Measurements from ENCODE around the gene TMEM259.

TMEM259 gene

GRCh38 chr19:971795-972194 is 49.1 kb downstream of the TMEM259 start:
- peaks cover 8% of the 10 kb centered on the region for H3K9me3 ChIP-seq (ENCODE audit: control insufficient read depth, low read length)
- H2AK5ac ChIP-seq (ENCODE audit: low read length, severe bottlenecking) = no peak overlapping the region
- H3K4ac ChIP-seq (ENCODE audit: low read depth in 1 of 2, low read length in 2 of 2) = no peak overlapping the region
- peaks cover 48 to 88% of the 10 kb centered on the region in 2 experiments for H3K36me3 ChIP-seq (ENCODE audit: control insufficient read depth in 1 of 2, insufficient read depth in 2 of 2, low read depth in 1 of 2, low read length in 2 of 2)
- H3K23ac ChIP-seq (ENCODE audit: low read length in 2 of 2) = no peak overlapping the region
- no peak overlapping the region for H3K4me2 ChIP-seq (ENCODE audit: low read length, poor library complexity, severe bottlenecking)
- H2BK120ac ChIP-seq (ENCODE audit: low read depth, low read length) = no peak overlapping the region
- H2BK15ac ChIP-seq (ENCODE audit: low read depth, poor library complexity, severe bottlenecking) = no peak overlapping the region
- no peak overlapping the region for H2BK5ac ChIP-seq (ENCODE audit: low read depth, low read length, poor library complexity, severe bottlenecking)
- peaks cover 18% of the 10 kb centered on the region for H3K79me1 ChIP-seq (replicated peaks; ENCODE audit: low read length, poor library complexity, severe bottlenecking)
- DNase-seq = no peak
- no peak overlapping the region for H3K14ac ChIP-seq (ENCODE audit: low read length in 2 of 2)
- peak overlapping the region; percentile 5 for H4K8ac ChIP-seq (ENCODE audit: low read length)
- no peak overlapping the region for H2AFZ ChIP-seq (ENCODE audit: low read depth, low read length)
- H3K27ac ChIP-seq (ENCODE audit: low read length, poor library complexity, severe bottlenecking) = no peak overlapping the region
- no peak overlapping the region for H3K4me3 ChIP-seq (ENCODE audit: insufficient read depth in 1 of 2, low read depth in 1 of 2, low read length in 2 of 2)
- no peak overlapping the region for H4K91ac ChIP-seq (ENCODE audit: low read length)
- H3K18ac ChIP-seq (ENCODE audit: low read depth in 1 of 2, low read length in 2 of 2) = no peak overlapping the region
- no peak overlapping the region for H2BK12ac ChIP-seq (ENCODE audit: low read length in 2 of 2)
- 95% methylated on average over 15 of the region's 24 CpGs for WGBS
- no peaks in the 10 kb centered on the region for H3K27me3 ChIP-seq (ENCODE audit: control insufficient read depth in 1 of 2, insufficient read depth in 1 of 2, low read length in 2 of 2)
- H3K9ac ChIP-seq (ENCODE audit: low read length) = no peak overlapping the region
- H3K4me1 ChIP-seq (ENCODE audit: control insufficient read depth, insufficient read depth, low read depth, low read length) = peaks cover 6% of the 10 kb centered on the region

DNA sequence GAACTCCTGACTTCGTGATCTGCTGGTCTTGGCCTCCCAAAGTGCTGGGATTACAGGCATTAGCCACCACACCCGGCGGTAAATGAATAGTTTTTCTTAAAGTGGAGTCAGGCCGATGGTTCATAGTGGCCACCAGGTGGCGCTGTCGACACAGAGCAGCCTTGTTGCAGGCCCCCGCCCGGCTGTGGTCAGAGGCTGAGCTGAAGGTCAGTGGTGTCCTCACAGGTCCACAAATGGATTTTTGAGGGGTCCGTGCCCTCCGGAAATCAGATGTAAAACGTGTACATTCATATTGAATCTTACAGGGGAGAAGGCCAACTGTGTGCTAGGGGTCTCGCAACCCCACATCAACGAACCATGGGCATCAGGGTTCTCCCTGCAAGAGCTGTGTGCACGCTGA is 50.2 kb downstream of the TMEM259 start:
- peaks cover 20% of the 10 kb centered on the region for H3K79me1 ChIP-seq (replicated peaks; ENCODE audit: low read length, poor library complexity, severe bottlenecking)
- no peak overlapping the region for H3K9ac ChIP-seq (ENCODE audit: low read length)
- no peak overlapping the region for H3K23ac ChIP-seq (ENCODE audit: low read length in 2 of 2)
- no peak overlapping the region for H3K14ac ChIP-seq (ENCODE audit: low read length in 2 of 2)
- no peak overlapping the region for H3K4me2 ChIP-seq (ENCODE audit: low read length, poor library complexity, severe bottlenecking)
- H2AFZ ChIP-seq (ENCODE audit: low read depth, low read length) = no peak overlapping the region
- H2BK12ac ChIP-seq (ENCODE audit: low read length in 2 of 2) = no peak overlapping the region
- H2BK5ac ChIP-seq (ENCODE audit: low read depth, low read length, poor library complexity, severe bottlenecking) = no peak overlapping the region
- H3K4ac ChIP-seq (ENCODE audit: low read depth in 1 of 2, low read length in 2 of 2) = no peak overlapping the region
- no peaks in the 10 kb centered on the region for H3K27me3 ChIP-seq (ENCODE audit: control insufficient read depth in 1 of 2, insufficient read depth in 1 of 2, low read length in 2 of 2)
- H3K36me3 ChIP-seq (ENCODE audit: control insufficient read depth in 1 of 2, insufficient read depth in 2 of 2, low read depth in 1 of 2, low read length in 2 of 2) = peaks cover 53 to 88% of the 10 kb centered on the region in 2 experiments
- no peak overlapping the region for H2BK15ac ChIP-seq (ENCODE audit: low read depth, poor library complexity, severe bottlenecking)
- no peak overlapping the region for H2AK5ac ChIP-seq (ENCODE audit: low read length, severe bottlenecking)
- peaks cover 5% of the 10 kb centered on the region for H3K4me1 ChIP-seq (ENCODE audit: control insufficient read depth, insufficient read depth, low read depth, low read length)
- H4K8ac ChIP-seq (ENCODE audit: low read length) = peak overlapping the region; percentile 19
- no peak overlapping the region for H4K91ac ChIP-seq (ENCODE audit: low read length)
- H3K4me3 ChIP-seq (ENCODE audit: insufficient read depth in 1 of 2, low read depth in 1 of 2, low read length in 2 of 2) = no peak overlapping the region
- no peak overlapping the region for H3K18ac ChIP-seq (ENCODE audit: low read depth in 1 of 2, low read length in 2 of 2)
- no peak overlapping the region for H2BK120ac ChIP-seq (ENCODE audit: low read depth, low read length)
- no peak overlapping the region for H3K27ac ChIP-seq (ENCODE audit: low read length, poor library complexity, severe bottlenecking)
- WGBS = 85% methylated on average over 14 of the region's 14 CpGs
- peaks cover 8% of the 10 kb centered on the region for H3K9me3 ChIP-seq (ENCODE audit: control insufficient read depth, low read length)
- DNase-seq = peak; percentile 17

GRCh38 chr19:966485-967088 is 54.3 kb downstream of the TMEM259 start:
- H3K4ac ChIP-seq (ENCODE audit: low read depth in 1 of 2, low read length in 2 of 2) = no peak overlapping the region
- WGBS = 95% methylated on average over 16 of the region's 17 CpGs
- DNase-seq = no peak
- no peak overlapping the region for H3K9ac ChIP-seq (ENCODE audit: low read length)
- H2BK15ac ChIP-seq (ENCODE audit: low read depth, poor library complexity, severe bottlenecking) = peak overlapping the region; percentile 62
- no peak overlapping the region for H2AK5ac ChIP-seq (ENCODE audit: low read length, severe bottlenecking)
- no peak overlapping the region for H2BK120ac ChIP-seq (ENCODE audit: low read depth, low read length)
- H3K36me3 ChIP-seq (ENCODE audit: control insufficient read depth in 1 of 2, insufficient read depth in 2 of 2, low read depth in 1 of 2, low read length in 2 of 2) = peaks cover 70 to 90% of the 10 kb centered on the region in 2 experiments
- H4K8ac ChIP-seq (ENCODE audit: low read length) = no peak overlapping the region
- no peak overlapping the region for H4K91ac ChIP-seq (ENCODE audit: low read length)
- H2BK12ac ChIP-seq (ENCODE audit: low read length in 2 of 2) = no peak overlapping the region
- no peak overlapping the region for H3K27ac ChIP-seq (ENCODE audit: low read length, poor library complexity, severe bottlenecking)
- peaks cover 23% of the 10 kb centered on the region for H3K79me1 ChIP-seq (replicated peaks; ENCODE audit: low read length, poor library complexity, severe bottlenecking)
- no peak overlapping the region for H3K14ac ChIP-seq (ENCODE audit: low read length in 2 of 2)
- H3K23ac ChIP-seq (ENCODE audit: low read length in 2 of 2) = no peak overlapping the region
- H3K18ac ChIP-seq (ENCODE audit: low read depth in 1 of 2, low read length in 2 of 2) = no peak overlapping the region
- peaks cover 8% of the 10 kb centered on the region for H3K9me3 ChIP-seq (ENCODE audit: control insufficient read depth, low read length)
- H2BK5ac ChIP-seq (ENCODE audit: low read depth, low read length, poor library complexity, severe bottlenecking) = no peak overlapping the region
- no peak overlapping the region for H3K4me2 ChIP-seq (ENCODE audit: low read length, poor library complexity, severe bottlenecking)
- no peaks in the 10 kb centered on the region for H3K27me3 ChIP-seq (ENCODE audit: control insufficient read depth in 1 of 2, insufficient read depth in 1 of 2, low read length in 2 of 2)
- H3K4me1 ChIP-seq (ENCODE audit: control insufficient read depth, insufficient read depth, low read depth, low read length) = peaks cover 30% of the 10 kb centered on the region
- H3K4me3 ChIP-seq (ENCODE audit: insufficient read depth in 1 of 2, low read depth in 1 of 2, low read length in 2 of 2) = no peak overlapping the region
- H2AFZ ChIP-seq (ENCODE audit: low read depth, low read length) = no peak overlapping the region

GRCh38 chr19:964761-965694 is 55.9 kb downstream of the TMEM259 start:
- Histone ChIP-seq H3K4me1 (ENCODE audit: control insufficient read depth, insufficient read depth, low read depth, low read length) (peaks cover 43% of the 10 kb centered on the region), H2BK5ac (ENCODE audit: low read depth, low read length, poor library complexity, severe bottlenecking) (peak overlapping the region; percentile 10), H3K4ac (ENCODE audit: low read depth in 1 of 2, low read length in 2 of 2) (no peak overlapping the region), H3K9me3 (ENCODE audit: control insufficient read depth, low read length) (no peaks in the 10 kb centered on the region), H2BK120ac (ENCODE audit: low read depth, low read length) (no peak overlapping the region), H2AK5ac (ENCODE audit: low read length, severe bottlenecking) (no peak overlapping the region), H3K79me1 (replicated peaks; ENCODE audit: low read length, poor library complexity, severe bottlenecking) (peaks cover 26% of the 10 kb centered on the region), H4K91ac (ENCODE audit: low read length) (no peak overlapping the region), H2AFZ (ENCODE audit: low read depth, low read length) (no peak overlapping the region), H3K9ac (ENCODE audit: low read length) (no peak overlapping the region), H2BK15ac (ENCODE audit: low read depth, poor library complexity, severe bottlenecking) (no peak overlapping the region), H2BK12ac (ENCODE audit: low read length in 2 of 2) (peak overlapping the region in 1 of 2 experiments; percentile 54), H3K4me3 (ENCODE audit: insufficient read depth in 1 of 2, low read depth in 1 of 2, low read length in 2 of 2) (no peak overlapping the region), H3K18ac (ENCODE audit: low read depth in 1 of 2, low read length in 2 of 2) (peak overlapping the region in 1 of 2 experiments; percentile 28), H3K36me3 (ENCODE audit: control insufficient read depth in 1 of 2, insufficient read depth in 2 of 2, low read depth in 1 of 2, low read length in 2 of 2) (peaks cover 64 to 90% of the 10 kb centered on the region in 2 experiments), H4K8ac (ENCODE audit: low read length) (no peak overlapping the region), H3K14ac (ENCODE audit: low read length in 2 of 2) (no peak overlapping the region), H3K23ac (ENCODE audit: low read length in 2 of 2) (no peak overlapping the region), H3K27ac (ENCODE audit: low read length, poor library complexity, severe bottlenecking) (no peak overlapping the region), H3K27me3 (ENCODE audit: control insufficient read depth in 1 of 2, insufficient read depth in 1 of 2, low read length in 2 of 2) (no peaks in the 10 kb centered on the region), H3K4me2 (ENCODE audit: low read length, poor library complexity, severe bottlenecking) (no peak overlapping the region)
- peak; percentile 20 for DNase-seq
- WGBS = 98% methylated on average over 19 of the region's 19 CpGs

Measured in mesenchymal stem cell (in vitro differentiated cells and primary cell).